ENCODE measurements around the gene RBM19. TPM values are rescaled to one million over a fixed set of nuclear protein-coding genes. Genes with fewer than 3 reads are reported as not detected.

RBM19 gene
- total RNA-seq, 1 donor from 2014 or later = 36.4 TPM

- H3K9me3 ChIP-seq = no peaks in the 10 kb centered on the region
- intact Hi-C loops (cut with DNase I) = no loop called here
- no peaks in the 10 kb centered on the region for H3K4me1 ChIP-seq
- TF ChIP-seq, protein P1, sequence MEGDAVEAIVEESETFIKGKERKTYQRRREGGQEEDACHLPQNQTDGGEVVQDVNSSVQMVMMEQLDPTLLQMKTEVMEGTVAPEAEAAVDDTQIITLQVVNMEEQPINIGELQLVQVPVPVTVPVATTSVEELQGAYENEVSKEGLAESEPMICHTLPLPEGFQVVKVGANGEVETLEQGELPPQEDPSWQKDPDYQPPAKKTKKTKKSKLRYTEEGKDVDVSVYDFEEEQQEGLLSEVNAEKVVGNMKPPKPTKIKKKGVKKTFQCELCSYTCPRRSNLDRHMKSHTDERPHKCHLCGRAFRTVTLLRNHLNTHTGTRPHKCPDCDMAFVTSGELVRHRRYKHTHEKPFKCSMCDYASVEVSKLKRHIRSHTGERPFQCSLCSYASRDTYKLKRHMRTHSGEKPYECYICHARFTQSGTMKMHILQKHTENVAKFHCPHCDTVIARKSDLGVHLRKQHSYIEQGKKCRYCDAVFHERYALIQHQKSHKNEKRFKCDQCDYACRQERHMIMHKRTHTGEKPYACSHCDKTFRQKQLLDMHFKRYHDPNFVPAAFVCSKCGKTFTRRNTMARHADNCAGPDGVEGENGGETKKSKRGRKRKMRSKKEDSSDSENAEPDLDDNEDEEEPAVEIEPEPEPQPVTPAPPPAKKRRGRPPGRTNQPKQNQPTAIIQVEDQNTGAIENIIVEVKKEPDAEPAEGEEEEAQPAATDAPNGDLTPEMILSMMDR (IDR thresholded peaks at IDR 0.05) = no peak
- no peaks in the 10 kb centered on the region for H3K27me3 ChIP-seq
- ATAC-seq (no peak), DNase-seq (no peak)
- no peak overlapping the region for H3K27ac ChIP-seq
- peaks cover 61% of the 10 kb centered on the region for H3K36me3 ChIP-seq
- H3K4me3 ChIP-seq = no peak overlapping the region
These were observed 35.9 kb downstream of the RBM19 start for GRCh38 chr12:113930249-113930648.

GRCh38 chr12:113929312-113929989 lies 36.7 kb downstream of the RBM19 start:
- ATAC-seq (no peak), DNase-seq (no peak)
- Histone ChIP-seq H3K4me3 (no peak overlapping the region), H3K27ac (no peak overlapping the region), H3K9me3 (no peaks in the 10 kb centered on the region), H3K27me3 (no peaks in the 10 kb centered on the region), H3K36me3 (peaks cover 61% of the 10 kb centered on the region), H3K4me1 (no peaks in the 10 kb centered on the region)
- intact Hi-C loops (cut with DNase I) = no loop called here
- TF ChIP-seq, protein P1 (IDR thresholded peaks at IDR 0.05) = no peak

- no peak overlapping the region for H3K27ac ChIP-seq
- H3K4me3 ChIP-seq = no peak overlapping the region
- H3K36me3 ChIP-seq = peaks cover 72% of the 10 kb centered on the region
- ATAC-seq (no peak), DNase-seq (no peak)
- TF ChIP-seq, protein P1 (IDR thresholded peaks at IDR 0.05) = no peak
- no peaks in the 10 kb centered on the region for H3K4me1 ChIP-seq
- H3K27me3 ChIP-seq = no peaks in the 10 kb centered on the region
- no peaks in the 10 kb centered on the region for H3K9me3 ChIP-seq
- intact Hi-C loops (cut with DNase I) = no loop called here
These were observed 39.3 kb downstream of the RBM19 start for GRCh38 chr12:113926788-113927187.

- Histone ChIP-seq H3K36me3 (peaks cover 76% of the 10 kb centered on the region), H3K9me3 (no peaks in the 10 kb centered on the region), H3K27ac (no peak overlapping the region), H3K4me3 (no peak overlapping the region), H3K27me3 (no peaks in the 10 kb centered on the region), H3K4me1 (no peaks in the 10 kb centered on the region)
- intact Hi-C loops (cut with DNase I) = no loop called here
- TF ChIP-seq, protein P1 (IDR thresholded peaks at IDR 0.05) = no peak
- no peak for DNase-seq
- no peak for ATAC-seq
These were observed 41.8 kb downstream of the RBM19 start for GRCh38 chr12:113924341-113924740.

- H3K4me3 ChIP-seq = no peak overlapping the region
- H3K9me3 ChIP-seq = no peaks in the 10 kb centered on the region
- H3K36me3 ChIP-seq = peaks cover 77% of the 10 kb centered on the region
These were observed 42.9 kb downstream of the RBM19 start for GRCh38 chr12:113923251-113923650.

More at GRCh38 chr12:113923251-113923650, 42.9 kb downstream of the RBM19 start:
- DNase-seq = no peak
- TF ChIP-seq, protein P1 (IDR thresholded peaks at IDR 0.05) = no peak
- Histone ChIP-seq H3K4me1 (no peaks in the 10 kb centered on the region), H3K27ac (no peak overlapping the region), H3K27me3 (no peaks in the 10 kb centered on the region)
- ATAC-seq = no peak
- intact Hi-C loops (cut with DNase I) = no loop called here

Data from upper lobe of right lung (tissue), 1 donor.